Peyer's patch (tissue), 4 donors: ENCODE measurements around the gene FAM53A.

Source experiments
- CTCF ChIP-seq, 6 experiments: fragments of 450-650 bp in 4 of 6; fragments of 200-600 bp in 2 of 6; sonication (generic) in 1 of 6; IDR thresholded peaks; one replicate each; pipeline ENCODE4 v1.5.1; 2017 to 2019; ENCODE audit warnings: antibody characterized with exemption in 6 of 6, mild to moderate bottlenecking in 3 of 6, moderate library complexity in 1 of 6
- POLR2A ChIP-seq, 2 donors: fragments of 450-650 bp; IDR thresholded peaks; one replicate each; pipeline ENCODE4 v1.5.1; 2017; ENCODE audit warnings: antibody characterized with exemption in 2 of 2, mild to moderate bottlenecking in 2 of 2, moderate library complexity in 2 of 2

- TF ChIP-seq POLR2A (IDR thresholded peaks at IDR 0.05) (no peak), CTCF (IDR thresholded peaks at IDR 0.05) (no peak)
Observed at GRCh38 chr4:1640190-1640589, 43.9 kb downstream of the FAM53A start.
